Measurements from ENCODE around the gene INPP5D.

DNA sequence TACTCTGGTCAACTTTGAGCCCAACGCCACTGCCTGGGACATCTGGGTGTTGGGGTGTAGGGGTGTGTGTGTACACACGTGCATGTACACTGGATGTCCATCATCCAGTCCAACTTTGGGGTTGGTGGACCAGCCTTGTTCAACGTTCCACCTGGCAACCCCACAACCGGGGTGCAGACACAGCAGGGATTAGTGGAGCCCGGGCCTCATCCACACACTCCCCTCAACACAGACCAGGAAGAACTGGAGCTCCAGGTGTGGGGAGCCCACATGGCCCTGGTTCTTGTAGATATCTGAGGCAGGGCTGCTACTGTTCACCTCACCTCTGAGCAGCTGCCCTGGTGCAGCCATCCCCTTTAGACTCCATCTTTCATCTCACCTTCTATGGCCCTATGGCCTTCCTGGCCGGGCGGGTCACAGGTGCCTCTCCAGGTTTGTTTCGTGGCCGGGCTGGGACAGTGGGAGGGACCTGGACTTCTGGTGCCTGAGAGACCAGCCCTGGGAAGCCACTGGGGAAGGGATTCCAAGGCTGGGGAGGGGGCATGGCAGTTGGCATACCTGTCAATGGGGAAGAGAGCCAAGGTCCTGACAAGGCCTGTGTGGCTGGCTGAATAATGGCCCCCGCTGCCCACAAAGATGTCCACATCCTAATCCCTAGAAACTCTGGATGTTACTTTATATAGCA is 20.2 kb upstream of the INPP5D start:
- TF ChIP-seq, protein P1, sequence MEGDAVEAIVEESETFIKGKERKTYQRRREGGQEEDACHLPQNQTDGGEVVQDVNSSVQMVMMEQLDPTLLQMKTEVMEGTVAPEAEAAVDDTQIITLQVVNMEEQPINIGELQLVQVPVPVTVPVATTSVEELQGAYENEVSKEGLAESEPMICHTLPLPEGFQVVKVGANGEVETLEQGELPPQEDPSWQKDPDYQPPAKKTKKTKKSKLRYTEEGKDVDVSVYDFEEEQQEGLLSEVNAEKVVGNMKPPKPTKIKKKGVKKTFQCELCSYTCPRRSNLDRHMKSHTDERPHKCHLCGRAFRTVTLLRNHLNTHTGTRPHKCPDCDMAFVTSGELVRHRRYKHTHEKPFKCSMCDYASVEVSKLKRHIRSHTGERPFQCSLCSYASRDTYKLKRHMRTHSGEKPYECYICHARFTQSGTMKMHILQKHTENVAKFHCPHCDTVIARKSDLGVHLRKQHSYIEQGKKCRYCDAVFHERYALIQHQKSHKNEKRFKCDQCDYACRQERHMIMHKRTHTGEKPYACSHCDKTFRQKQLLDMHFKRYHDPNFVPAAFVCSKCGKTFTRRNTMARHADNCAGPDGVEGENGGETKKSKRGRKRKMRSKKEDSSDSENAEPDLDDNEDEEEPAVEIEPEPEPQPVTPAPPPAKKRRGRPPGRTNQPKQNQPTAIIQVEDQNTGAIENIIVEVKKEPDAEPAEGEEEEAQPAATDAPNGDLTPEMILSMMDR (conservative IDR thresholded peaks at IDR 0.05) = no peak
- TF ChIP-seq EZH2 (IDR thresholded peaks at IDR 0.05; ENCODE audit: low read depth) = no peak

Data from PC-9 (cell line).